GM21737 (cell line): ENCODE measurements around the gene KDM4B.
"Not testable (repeated sequence)": the region's sequence is repeated elsewhere in the genome, so short reads cannot be mapped to it uniquely, and the experiment has no call there.

Experiments
- ATAC-seq: cut with Tn5 transposase; IDR thresholded peaks from one replicate; pipeline ENCODE4 v1.9.1; 2021; ENCODE audit warnings: mild to moderate bottlenecking, moderate library complexity; ENCODE audit not compliant: unreplicated experiment

KDM4B gene

GRCh38 chr19:5193192-5193591 is 224.3 kb downstream of the KDM4B start:
- ATAC-seq: no peak

- ATAC-seq: no peak
Measured at GRCh38 chr19:5194641-5195040, 225.7 kb downstream of the KDM4B start.

GRCh38 chr19:5195587-5195986 is 226.7 kb downstream of the KDM4B start:
- not testable (repeated sequence) for ATAC-seq

GRCh38 chr19:5196832-5197231 is 227.9 kb downstream of the KDM4B start:
- no peak for ATAC-seq

GRCh38 chr19:5200844-5201243 is 231.9 kb downstream of the KDM4B start:
- ATAC-seq: no peak

- ATAC-seq: no peak
Measured at GRCh38 chr19:5202553-5202952, 233.6 kb downstream of the KDM4B start.
